Panc1 (cell line): ENCODE results near the gene OVOL3. TPM values are rescaled to one million over a fixed set of nuclear protein-coding genes. Genes with fewer than 3 reads are reported as not detected.
A peak's percentile ranks its signal among the peaks of the same experiment; 100 is the strongest.

Experiments used
- ATAC-seq: fragments of 200-7000 bp; cut with Tn5 transposase; 2 replicates; pipeline ENCODE4 v1.9.1; 2020; ENCODE audit warnings: mild to moderate bottlenecking, moderate library complexity
- BruUV-seq: library from RNA; stranded (reverse); fragments of 400-500 nt; replicated peaks from 2 replicates; lab custom pipeline; 2021; lab: Mats Ljungman, UMichigan
- CTCF ChIA-PET: fragments of 300-600 bp; sonication (Branson Sonifier 250); formaldehyde crosslinking; loops from one replicate; lab custom pipeline; 2022; ENCODE audit warnings: antibody characterized with exemption; lab: Charles Lee
- POLR2A ChIA-PET: fragments of 300-600 bp; sonication (Branson Sonifier 250); formaldehyde crosslinking; loops from one replicate; lab custom pipeline; 2022; ENCODE audit warnings: antibody characterized with exemption; lab: Charles Lee
- DNase-seq: peaks from one replicate; pipeline ENCODE4 v3.0.0-alpha.2; 2010; ENCODE audit warnings: low read depth, low spot score
- H3K27ac ChIP-seq: 2 replicates; pipeline ENCODE4 v1.5.1; 2011; ENCODE audit warnings: mild to moderate bottlenecking, low read length, inconsistent platforms
- H3K27me3 ChIP-seq: fragments of 200-500 bp; sonication (Bioruptor generic); 2 replicates; pipeline ENCODE4 v1.6.0; 2014; ENCODE audit warnings: low read length, inconsistent platforms; ENCODE audit not compliant: control insufficient read depth, insufficient read depth
- H3K36me3 ChIP-seq: fragments of 200-500 bp; sonication (Bioruptor generic); 2 replicates; pipeline ENCODE4 v1.5.1; 2014; ENCODE audit warnings: inconsistent platforms, mild to moderate bottlenecking, low read length, moderate library complexity; ENCODE audit not compliant: control insufficient read depth, insufficient read depth
- H3K4me1 ChIP-seq: 2 replicates; pipeline ENCODE4 v1.5.1; 2011; ENCODE audit warnings: inconsistent platforms, mild to moderate bottlenecking, low read length, moderate library complexity; ENCODE audit not compliant: control insufficient read depth, insufficient read depth
- H3K4me3 ChIP-seq, 2 experiments: 2 replicates each; pipeline ENCODE4 v1.5.1; 2011 to 2012; ENCODE audit warnings: low read depth in 2 of 2, low read length in 2 of 2, mild to moderate bottlenecking in 2 of 2, inconsistent platforms in 1 of 2, moderate library complexity in 1 of 2
- H3K9me3 ChIP-seq: fragments of 200-500 bp; sonication (Bioruptor generic); 2 replicates; pipeline ENCODE4 v1.5.1; 2014; ENCODE audit warnings: low read depth, mild to moderate bottlenecking, inconsistent platforms, low read length, moderate library complexity; ENCODE audit not compliant: control insufficient read depth, insufficient read depth
- POLR2AphosphoS5 ChIP-seq: IDR thresholded peaks from 2 replicates; pipeline ENCODE4 v1.6.1; 2012; ENCODE audit warnings: mild to moderate bottlenecking, low read depth, low read length, moderate library complexity
- SIN3A ChIP-seq: IDR thresholded peaks from 2 replicates; pipeline ENCODE4 v1.6.1; 2012; ENCODE audit warnings: low read depth, mild to moderate bottlenecking, low read length, moderate library complexity, borderline replicate concordance; ENCODE audit not compliant: insufficient read depth
- TCF7L2 ChIP-seq: IDR thresholded peaks from 2 replicates; pipeline ENCODE4 v1.6.1; 2011; ENCODE audit warnings: mild to moderate bottlenecking, low read depth, low read length, inconsistent platforms
- in situ Hi-C: cut with HindIII; loops from 2 replicates; pipeline ENCODE4 v1.10.0; 2016; ENCODE audit warnings: low sequenced_read_pairs, low pct_unique_long_range_greater_than_20kb
- intact Hi-C: fragments of 100-400 bp; cut with micrococcal nuclease; formaldehyde crosslinking; loops from one replicate; pipeline ENCODE4 v1.10.0; 2022; ENCODE audit not compliant: unreplicated experiment
- total RNA-seq: library from RNA; stranded (reverse); gene quantifications from one replicate; pipeline ENCODE4 v1.2.1, GENCODE V29; 2021; ENCODE audit not compliant: unreplicated experiment
- TF ChIP-seq, protein P1 (sequence below): fragments of 450-650 bp; IDR thresholded peaks from 2 replicates; pipeline ENCODE4 v1.5.1; 2017; ENCODE audit warnings: mild to moderate bottlenecking
- TF ChIP-seq, protein P2 (sequence below), 2 experiments: IDR thresholded peaks; 2 replicates each; pipeline ENCODE4 v1.6.1; 2011 to 2012; ENCODE audit warnings: low read depth in 2 of 2, control low read depth in 1 of 2, low read length in 1 of 2, mild to moderate bottlenecking in 1 of 2, moderate library complexity in 1 of 2; ENCODE audit not compliant: insufficient read depth in 1 of 2

OVOL3 gene
- total RNA-seq, 1 experiment from 2014 or later, result 0.44 TPM

DNA sequence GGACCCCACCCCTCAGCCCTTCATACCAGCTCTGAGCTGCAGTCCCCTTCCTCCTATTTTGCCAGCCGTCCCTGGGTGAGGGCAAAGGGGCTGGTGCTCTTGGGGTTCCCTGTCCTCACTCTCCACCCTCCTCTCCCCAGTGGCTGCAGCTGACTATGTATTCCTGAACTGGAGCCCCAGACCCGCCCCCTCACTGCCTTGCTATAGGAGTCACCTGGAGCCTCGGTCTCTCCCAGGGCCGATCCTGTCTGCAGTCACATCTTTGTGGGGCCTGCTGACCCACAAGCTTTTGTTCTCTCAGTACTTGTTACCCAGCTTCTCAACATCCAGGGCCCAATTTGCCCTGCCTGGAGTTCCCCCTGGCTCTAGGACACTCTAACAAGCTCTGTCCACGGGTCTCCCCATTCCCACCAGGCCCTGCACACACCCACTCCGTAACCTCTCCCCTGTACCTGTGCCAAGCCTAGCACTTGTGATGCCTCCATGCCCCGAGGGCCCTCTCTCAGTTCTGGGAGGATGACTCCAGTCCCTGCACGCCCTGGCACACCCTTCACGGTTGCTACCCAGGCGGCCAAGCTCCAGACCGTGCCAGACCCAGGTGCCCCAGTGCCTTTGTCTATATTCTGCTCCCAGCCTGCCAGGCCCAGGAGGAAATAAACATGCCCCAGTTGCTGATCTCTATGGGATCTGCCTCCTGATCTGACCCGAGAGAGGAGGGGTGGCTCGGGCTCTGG, 38.9 kb downstream of the OVOL3 start:
- Histone ChIP-seq H3K27me3 (no peaks in the 10 kb centered on the region), H3K27ac (no peak overlapping the region), H3K36me3 (peaks cover 8% of the 10 kb centered on the region; the same call in 1 of the 2 replicates), H3K9me3 (no peaks in the 10 kb centered on the region), H3K4me1 (no peaks in the 10 kb centered on the region), H3K4me3 (no peak overlapping the region)
- CTCF ChIA-PET, result no interaction called here
- ATAC-seq (no peak), DNase-seq (no peak)
- in situ Hi-C loops (no loop called here), intact Hi-C loops (no loop called here)
- POLR2A ChIA-PET, result no interaction called here
- TF ChIP-seq TCF7L2 (no peak), SIN3A (no peak), POLR2AphosphoS5 (no peak)
- TF ChIP-seq, protein P1, sequence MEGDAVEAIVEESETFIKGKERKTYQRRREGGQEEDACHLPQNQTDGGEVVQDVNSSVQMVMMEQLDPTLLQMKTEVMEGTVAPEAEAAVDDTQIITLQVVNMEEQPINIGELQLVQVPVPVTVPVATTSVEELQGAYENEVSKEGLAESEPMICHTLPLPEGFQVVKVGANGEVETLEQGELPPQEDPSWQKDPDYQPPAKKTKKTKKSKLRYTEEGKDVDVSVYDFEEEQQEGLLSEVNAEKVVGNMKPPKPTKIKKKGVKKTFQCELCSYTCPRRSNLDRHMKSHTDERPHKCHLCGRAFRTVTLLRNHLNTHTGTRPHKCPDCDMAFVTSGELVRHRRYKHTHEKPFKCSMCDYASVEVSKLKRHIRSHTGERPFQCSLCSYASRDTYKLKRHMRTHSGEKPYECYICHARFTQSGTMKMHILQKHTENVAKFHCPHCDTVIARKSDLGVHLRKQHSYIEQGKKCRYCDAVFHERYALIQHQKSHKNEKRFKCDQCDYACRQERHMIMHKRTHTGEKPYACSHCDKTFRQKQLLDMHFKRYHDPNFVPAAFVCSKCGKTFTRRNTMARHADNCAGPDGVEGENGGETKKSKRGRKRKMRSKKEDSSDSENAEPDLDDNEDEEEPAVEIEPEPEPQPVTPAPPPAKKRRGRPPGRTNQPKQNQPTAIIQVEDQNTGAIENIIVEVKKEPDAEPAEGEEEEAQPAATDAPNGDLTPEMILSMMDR, result no peak
- TF ChIP-seq, protein P2, sequence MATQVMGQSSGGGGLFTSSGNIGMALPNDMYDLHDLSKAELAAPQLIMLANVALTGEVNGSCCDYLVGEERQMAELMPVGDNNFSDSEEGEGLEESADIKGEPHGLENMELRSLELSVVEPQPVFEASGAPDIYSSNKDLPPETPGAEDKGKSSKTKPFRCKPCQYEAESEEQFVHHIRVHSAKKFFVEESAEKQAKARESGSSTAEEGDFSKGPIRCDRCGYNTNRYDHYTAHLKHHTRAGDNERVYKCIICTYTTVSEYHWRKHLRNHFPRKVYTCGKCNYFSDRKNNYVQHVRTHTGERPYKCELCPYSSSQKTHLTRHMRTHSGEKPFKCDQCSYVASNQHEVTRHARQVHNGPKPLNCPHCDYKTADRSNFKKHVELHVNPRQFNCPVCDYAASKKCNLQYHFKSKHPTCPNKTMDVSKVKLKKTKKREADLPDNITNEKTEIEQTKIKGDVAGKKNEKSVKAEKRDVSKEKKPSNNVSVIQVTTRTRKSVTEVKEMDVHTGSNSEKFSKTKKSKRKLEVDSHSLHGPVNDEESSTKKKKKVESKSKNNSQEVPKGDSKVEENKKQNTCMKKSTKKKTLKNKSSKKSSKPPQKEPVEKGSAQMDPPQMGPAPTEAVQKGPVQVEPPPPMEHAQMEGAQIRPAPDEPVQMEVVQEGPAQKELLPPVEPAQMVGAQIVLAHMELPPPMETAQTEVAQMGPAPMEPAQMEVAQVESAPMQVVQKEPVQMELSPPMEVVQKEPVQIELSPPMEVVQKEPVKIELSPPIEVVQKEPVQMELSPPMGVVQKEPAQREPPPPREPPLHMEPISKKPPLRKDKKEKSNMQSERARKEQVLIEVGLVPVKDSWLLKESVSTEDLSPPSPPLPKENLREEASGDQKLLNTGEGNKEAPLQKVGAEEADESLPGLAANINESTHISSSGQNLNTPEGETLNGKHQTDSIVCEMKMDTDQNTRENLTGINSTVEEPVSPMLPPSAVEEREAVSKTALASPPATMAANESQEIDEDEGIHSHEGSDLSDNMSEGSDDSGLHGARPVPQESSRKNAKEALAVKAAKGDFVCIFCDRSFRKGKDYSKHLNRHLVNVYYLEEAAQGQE (IDR thresholded peaks at IDR 0.05; ENCODE audit: insufficient read depth in 1 of 2, low read depth in 2 of 2, low read length in 1 of 2), result no peak
- TSS peak; percentile 70 for BruUV-seq

DNA sequence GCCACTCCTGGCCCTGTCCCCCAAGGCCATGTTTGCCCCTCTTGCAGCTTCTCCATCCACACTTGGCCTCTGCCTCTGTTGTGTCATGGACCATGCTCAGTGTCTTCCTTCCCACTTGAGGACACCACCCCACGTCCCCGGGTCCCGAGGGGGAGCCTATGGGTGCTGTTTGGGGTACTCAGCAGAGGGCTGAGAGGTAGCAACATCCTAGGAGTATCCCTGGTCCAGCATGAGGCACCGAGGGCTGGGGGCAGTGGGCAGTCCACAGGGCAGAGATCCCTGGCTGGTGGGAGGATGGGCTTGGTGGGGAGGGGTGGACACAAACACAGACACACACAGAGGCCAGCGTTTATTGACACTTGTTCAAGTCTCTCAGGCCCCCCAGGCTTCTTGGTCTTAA, 39.6 kb downstream of the OVOL3 start:
- POLR2A ChIA-PET, result no interaction called here
- Histone ChIP-seq H3K4me3 (no peak overlapping the region), H3K36me3 (peaks cover 6% of the 10 kb centered on the region; the same call in 1 of the 2 replicates), H3K27ac (no peak overlapping the region), H3K27me3 (no peaks in the 10 kb centered on the region), H3K9me3 (no peaks in the 10 kb centered on the region), H3K4me1 (no peaks in the 10 kb centered on the region)
- no peak for ATAC-seq
- DNase-seq, result no peak
- CTCF ChIA-PET, result no interaction called here
- BruUV-seq, result no TSS peak
- TF ChIP-seq TCF7L2 (no peak), POLR2AphosphoS5 (no peak; the same call in 1 of the 2 replicates), SIN3A (no peak)
- TF ChIP-seq, protein P1, result no peak
- TF ChIP-seq, protein P2 (IDR thresholded peaks at IDR 0.05; ENCODE audit: insufficient read depth in 1 of 2, low read depth in 2 of 2, low read length in 1 of 2), result no peak
- intact Hi-C loops (no loop called here), in situ Hi-C loops (no loop called here)
